SW 1271 (cell line): ENCODE measurements around the gene KIAA1671.

ENCODE experiments used
- DNase-seq, 2 experiments: peaks; one replicate each; lab custom pipeline; 2025; lab: John Stamatoyannopoulos, UW

KIAA1671 gene

DNA sequence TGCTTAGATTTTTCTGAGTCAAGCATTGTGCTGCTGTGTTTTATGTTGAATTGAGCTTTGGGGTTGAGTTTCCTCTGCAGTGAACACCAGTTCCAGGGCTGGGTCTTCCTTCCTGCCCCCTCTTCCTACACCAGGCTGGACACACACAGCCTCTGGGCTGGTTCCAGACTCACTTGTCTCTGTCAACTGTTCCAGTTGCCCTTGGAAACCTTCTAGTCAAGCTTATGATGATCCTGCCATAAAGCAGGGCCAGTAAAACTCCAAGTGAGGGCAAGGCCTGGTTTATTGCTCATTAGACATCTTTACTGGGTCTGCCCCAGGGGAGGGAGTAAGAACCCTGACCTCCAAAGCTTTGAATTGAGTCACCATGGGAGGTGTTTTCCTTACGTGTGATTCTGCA is 61.1 kb downstream of the KIAA1671 start:
- no peak for DNase-seq

GRCh38 chr22:25014896-25015755 is 62.6 kb downstream of the KIAA1671 start:
- DNase-seq: no peak

DNA sequence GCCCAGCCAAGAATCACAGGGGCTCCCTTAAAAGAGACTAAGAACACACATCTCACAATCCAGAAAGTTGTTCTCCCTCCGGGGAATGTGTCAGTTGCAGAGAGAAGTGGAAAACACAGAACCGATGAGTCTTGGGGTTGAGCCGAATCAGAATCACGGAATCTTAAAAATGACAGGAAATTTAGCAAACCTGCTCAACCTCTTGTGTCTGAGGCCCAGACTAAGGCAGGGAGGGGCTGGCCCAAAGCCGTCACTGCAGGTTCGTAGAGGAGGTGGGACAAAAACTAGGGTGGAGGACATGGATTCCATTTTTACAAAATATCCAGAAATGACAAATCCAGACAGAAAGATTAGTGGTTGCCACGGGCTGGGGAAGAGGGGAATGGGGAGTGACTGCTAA is 63.8 kb downstream of the KIAA1671 start:
- no peak for DNase-seq

DNA sequence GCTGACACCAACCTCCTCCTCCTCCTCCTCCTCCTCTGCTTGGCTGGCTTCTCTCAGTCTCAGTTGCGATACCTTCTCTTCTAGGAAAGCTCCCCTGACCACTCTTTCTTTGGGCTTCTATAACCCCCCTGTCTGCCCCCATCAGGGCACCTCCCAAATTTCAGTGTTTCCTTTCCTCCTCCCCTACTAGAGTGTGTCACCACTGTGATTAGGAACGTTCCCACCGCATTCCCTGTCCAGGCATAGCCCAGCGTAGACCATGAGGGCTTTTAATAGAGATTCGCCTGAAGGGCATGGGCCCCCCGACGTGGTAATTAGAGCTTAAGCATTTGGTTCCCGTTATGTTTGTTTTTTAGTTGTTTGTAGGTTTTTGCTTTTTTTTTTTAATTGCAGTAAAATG is 65.5 kb downstream of the KIAA1671 start:
- DNase-seq: no peak

GRCh38 chr22:25019427-25020184 is 67.1 kb downstream of the KIAA1671 start:
- no peak for DNase-seq

DNA sequence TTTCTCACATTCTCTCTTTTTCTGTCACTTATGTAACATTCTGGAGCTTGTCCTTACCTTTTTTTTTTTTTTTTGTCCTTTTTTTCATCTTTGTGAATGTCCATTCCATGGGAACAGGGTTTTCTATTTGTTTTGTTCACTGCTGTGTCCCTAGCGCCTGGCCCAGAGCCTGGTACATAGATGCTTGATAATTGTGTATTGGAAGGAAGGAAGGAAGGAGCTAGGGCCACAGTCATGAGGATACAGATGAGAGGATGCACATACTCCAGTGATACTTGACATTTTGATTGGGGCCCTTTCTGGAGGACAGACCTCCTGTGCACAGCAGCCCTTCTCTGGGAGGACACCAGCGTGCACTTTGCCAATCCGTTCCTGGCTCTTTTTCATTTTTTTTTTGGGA is 68.9 kb downstream of the KIAA1671 start:
- DNase-seq: no peak

DNA sequence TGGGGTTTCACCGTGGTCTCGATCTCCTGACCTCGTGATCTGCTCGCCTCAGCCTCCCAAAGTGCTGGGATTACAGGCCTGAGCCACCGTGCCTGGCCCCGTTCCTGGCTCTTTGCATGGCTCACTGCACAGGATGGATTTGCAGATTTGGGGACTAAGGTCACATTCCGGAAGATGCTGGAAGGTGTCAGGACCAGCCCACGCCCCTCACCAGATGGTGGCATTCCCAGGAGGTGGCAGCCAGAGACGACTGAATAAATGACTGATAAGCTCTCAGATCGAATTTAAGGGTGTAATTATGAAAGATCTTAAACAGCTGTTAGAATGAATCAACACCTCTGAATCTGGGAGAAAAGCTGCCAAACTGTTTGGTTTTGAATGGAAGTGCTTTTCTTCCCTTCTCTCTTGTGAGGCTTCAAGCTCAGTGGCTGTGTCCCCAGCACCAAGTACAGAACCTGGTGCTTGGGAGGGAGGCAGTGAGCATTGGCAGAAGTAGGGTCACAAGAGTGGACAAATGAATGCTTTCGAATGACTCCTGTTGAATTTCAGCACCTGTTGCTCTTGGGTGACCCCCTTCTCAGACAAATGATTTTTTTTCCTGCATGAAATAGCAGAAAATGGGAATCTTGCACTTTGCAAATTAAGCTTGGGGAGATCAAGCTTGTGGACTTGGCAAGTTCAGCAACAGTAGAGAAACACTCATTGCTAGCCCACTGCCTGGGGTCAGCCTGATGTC is 69.6 kb downstream of the KIAA1671 start:
- DNase-seq: no peak

DNA sequence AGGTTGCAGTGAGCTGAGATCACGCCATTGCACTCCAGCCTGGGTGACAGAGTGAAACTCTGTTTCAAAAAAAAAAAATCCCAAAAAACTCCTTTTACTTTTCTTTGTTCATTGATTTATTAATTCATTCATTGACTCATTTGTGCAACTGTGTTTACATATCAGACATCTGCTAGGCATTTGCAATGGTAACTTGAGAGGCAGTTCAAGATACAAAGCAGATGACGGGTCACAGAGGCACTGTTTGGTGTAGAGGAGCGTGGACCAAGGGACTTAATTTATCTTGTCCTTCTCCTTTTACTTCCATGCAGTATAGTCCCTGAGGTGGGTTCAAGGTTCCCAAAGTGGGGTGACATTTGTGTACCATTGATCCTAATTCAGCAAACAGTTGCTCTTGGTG is 71.4 kb downstream of the KIAA1671 start:
- DNase-seq: no peak

DNA sequence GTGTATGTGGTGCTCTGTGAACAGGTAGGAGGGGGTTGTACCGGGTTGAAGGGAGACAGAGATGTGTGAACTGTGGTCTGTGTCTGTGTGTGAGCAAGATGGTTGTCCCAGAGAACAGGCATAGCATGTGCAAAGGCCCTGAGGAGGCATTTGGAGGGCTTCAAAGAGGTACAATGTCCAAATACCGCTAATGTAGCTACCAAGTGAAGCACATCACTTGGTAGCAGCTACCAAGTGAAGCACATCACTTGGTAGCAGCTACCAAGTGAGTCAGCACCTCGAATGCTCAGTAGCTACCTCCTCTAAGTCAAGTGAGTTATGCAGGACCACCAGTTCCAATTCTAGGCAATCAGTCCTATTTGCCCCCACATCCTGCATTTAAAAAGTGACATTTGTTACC is 72.4 kb downstream of the KIAA1671 start:
- no peak for DNase-seq

DNA sequence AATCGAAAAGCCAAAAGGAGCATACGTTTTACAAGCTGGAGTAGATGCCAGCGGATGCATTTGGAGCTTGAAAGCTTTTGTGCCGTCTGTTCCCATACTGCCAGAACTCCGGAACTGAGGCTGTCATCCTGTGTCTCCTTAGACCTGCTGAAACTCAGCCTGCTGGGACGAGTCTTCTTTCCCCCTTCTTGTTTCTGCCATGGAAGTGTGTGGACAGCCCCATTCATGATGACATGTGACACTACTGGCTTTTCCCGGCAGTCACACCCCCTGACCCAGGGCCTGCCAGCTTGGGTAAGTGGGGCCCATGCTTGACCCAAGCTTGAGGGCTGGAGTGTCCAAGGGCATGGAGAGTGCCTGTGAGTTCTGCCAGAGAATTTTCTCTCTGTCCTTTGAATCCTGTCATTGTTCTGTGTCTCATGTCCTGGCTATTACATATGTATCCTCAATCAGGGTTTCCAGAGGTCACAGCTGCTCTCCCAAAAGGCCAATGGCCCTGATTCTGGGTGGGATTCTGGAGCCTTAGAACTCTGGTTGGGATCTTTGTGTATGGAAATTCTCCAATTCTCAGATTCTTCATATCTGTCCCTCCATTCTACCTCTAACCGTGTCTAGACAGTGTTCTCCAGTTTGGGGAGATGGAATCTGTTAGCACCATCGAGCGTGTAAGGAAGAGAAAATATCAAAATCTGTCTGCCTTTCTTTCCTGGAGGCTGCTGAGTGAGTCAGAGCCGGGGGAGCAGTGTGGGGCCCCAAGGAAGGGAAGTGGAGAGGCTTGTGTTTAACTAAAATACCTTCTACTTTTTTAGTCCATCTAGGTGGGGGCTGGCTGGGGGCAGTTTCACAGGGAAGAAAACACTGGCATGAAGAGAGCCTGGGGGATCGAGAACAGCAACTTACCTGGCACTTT is 73.2 kb downstream of the KIAA1671 start:
- DNase-seq: peak in 1 of 2 experiments; percentile 33

GRCh38 chr22:25027043-25027906 is 74.8 kb downstream of the KIAA1671 start:
- DNase-seq: no peak

- DNase-seq: no peak
Observed at GRCh38 chr22:25027959-25028840, 75.7 kb downstream of the KIAA1671 start.

- DNase-seq: no peak
Observed at GRCh38 chr22:25028841-25029141, 76.3 kb downstream of the KIAA1671 start.

GRCh38 chr22:25029181-25029580 is 76.7 kb downstream of the KIAA1671 start:
- DNase-seq: no peak

DNA sequence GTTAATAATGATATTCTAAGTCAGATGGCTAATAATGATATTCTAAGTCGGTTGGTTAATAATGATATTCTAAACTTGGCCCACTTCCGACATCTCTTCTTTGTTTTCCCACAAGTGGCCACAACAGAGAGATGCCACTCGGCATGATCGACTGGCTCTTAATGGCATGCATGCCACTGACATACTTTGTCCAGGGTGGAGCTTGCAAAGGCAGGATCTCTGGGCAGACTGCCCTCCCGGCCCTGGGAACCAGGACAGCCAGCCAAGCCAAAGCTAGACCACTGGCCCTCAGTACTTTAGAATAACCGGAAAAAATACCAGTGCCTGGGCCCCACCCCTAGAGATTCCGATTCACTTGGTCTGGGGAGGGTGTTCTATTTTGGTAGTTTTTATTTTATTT is 78.1 kb downstream of the KIAA1671 start:
- DNase-seq: no peak

DNA sequence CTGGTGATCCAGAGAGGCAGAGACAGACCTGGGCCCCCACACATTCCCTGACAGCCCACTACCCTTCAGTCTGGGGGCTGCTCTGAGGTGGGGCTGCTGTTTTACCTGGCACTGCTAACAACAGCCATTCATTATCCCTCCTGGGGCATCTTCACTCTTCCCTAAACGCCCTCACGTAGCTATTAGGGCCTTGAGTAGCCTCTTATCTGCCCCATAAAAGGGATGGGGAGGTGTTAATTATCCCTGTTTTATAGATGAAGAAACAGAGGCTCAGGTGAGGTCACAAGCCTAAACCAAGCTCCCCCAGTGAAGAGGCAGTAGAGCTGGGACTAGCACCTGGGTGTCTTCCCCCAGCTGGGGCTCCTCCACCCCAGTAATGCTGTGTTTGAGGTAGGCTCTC is 79.5 kb downstream of the KIAA1671 start:
- DNase-seq: no peak

- DNase-seq: no peak
Observed at GRCh38 chr22:25035715-25036114, 83.2 kb downstream of the KIAA1671 start.

DNA sequence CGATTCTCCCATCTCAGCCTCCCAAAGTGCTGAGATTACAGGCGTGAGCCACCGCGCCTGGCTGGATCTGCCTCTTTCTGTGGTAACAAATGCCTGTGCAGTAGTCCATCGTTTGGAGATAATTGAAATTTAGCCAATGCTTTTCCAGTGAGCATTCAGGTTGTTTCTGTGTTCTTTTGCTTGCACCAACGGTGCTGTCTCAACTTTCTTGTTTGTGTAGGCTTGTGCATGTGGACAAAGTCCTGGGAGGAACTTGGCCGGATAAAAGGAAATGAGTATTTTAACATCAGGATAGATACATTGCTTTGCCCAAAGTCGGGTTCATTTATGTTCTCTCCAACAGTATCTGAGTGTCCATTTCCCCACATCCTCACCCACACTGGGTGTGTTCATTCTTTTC is 85.7 kb downstream of the KIAA1671 start:
- DNase-seq: no peak

- DNase-seq: no peak
Observed at GRCh38 chr22:25038771-25039170, 86.3 kb downstream of the KIAA1671 start.

- DNase-seq: no peak
Observed at GRCh38 chr22:25039255-25039654, 86.7 kb downstream of the KIAA1671 start.
